ENCODE data around the gene WDR37.

DNA sequence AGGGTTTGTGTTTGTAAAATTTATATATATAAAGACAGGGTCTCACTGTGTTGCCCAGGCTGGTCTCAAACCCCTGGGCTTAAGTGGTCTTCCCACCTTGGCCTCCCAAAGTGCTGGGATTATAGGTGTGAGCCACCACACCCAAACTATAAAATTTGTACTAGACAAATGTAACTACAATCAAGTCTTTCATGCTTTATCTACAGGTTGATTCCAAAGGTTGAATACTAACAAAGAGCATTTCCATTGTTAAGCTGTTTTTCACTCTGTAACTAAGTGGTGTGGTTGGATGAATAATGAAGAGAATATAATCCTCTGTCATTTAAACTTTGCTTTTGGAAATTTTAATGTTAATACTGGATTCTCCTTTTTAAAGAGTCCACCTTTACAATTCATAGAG, 22.5 kb downstream of the WDR37 start:
- TF ChIP-seq ZNF274 (IDR thresholded peaks at IDR 0.05; ENCODE audit: low read depth, low read length) (no peak), YY1 (IDR thresholded peaks at IDR 0.05; ENCODE audit: insufficient read depth, insufficient read length) (no peak)

All from NT2/D1 (cell line).